Body of pancreas (tissue), 4 donors: ENCODE data around the gene CCDC50. TPM values are rescaled to one million over a fixed set of nuclear protein-coding genes. Genes with fewer than 3 reads are reported as not detected.

Experiments
- ATAC-seq: fragments of 150-250 bp; one replicate; pipeline ENCODE4 v1.9.1; 2016
- DNase-seq, 4 donors: peaks; one replicate each; pipeline ENCODE4 v3.0.0-alpha.2; 2019
- H3K27ac ChIP-seq, 4 donors: fragments of 200-600 bp; sonication (generic); 1 replicate in 3 of 4; 2 replicates in 1 of 4; pipeline versions ENCODE4 v1.5.1 to v1.6.1; 2016 to 2019; ENCODE audit warnings: mild to moderate bottlenecking in 1 of 4, mixed read lengths in 1 of 4, moderate library complexity in 1 of 4
- H3K27me3 ChIP-seq, 2 donors: fragments of 200-600 bp; sonication (generic); one replicate each; pipeline ENCODE4 v1.6.0; 2016; ENCODE audit warnings: mild to moderate bottlenecking in 1 of 2
- H3K36me3 ChIP-seq, 2 donors: fragments of 200-600 bp; sonication (generic); replicated peaks in 1 of 2; 2 replicates each; pipeline ENCODE4 v1.5.1; 2016; ENCODE audit warnings: low read depth in 2 of 2; ENCODE audit not compliant: insufficient read depth in 1 of 2
- H3K4me1 ChIP-seq: fragments of 200-600 bp; sonication (generic); one replicate; pipeline ENCODE4 v1.6.0; 2016
- H3K4me3 ChIP-seq, 2 donors: fragments of 200-600 bp; sonication (generic); 1 replicate in 1 of 2; 2 replicates in 1 of 2; pipeline ENCODE4 v1.5.1; 2016 to 2019
- H3K9me3 ChIP-seq, 3 donors: fragments of 200-600 bp; sonication (generic); 1 replicate in 2 of 3; 2 replicates in 1 of 3; pipeline ENCODE4 v1.5.1; 2016
- CTCF ChIP-seq, 7 experiments: fragments of 450-650 bp in 4 of 7; fragments of 200-600 bp in 3 of 7; sonication (generic) in 3 of 7; IDR thresholded peaks; one replicate each; pipeline ENCODE4 v1.5.1; 2016 to 2019; ENCODE audit warnings: antibody characterized with exemption in 7 of 7
- POLR2A ChIP-seq, 3 donors: fragments of 450-650 bp; IDR thresholded peaks; one replicate each; pipeline ENCODE4 v1.6.1; 2016; ENCODE audit warnings: antibody characterized with exemption in 3 of 3, mild to moderate bottlenecking in 2 of 3
- WGBS, 2 donors: methylation state at CpG; one replicate each; pipeline ENCODE4 v1.1.5; 2017; 5-methylcytosine and 5-hydroxymethylcytosine counted together
- intact Hi-C: fragments of 100-400 bp; cut with DNase I; formaldehyde crosslinking; loops from one replicate; pipeline ENCODE4 v1.15.1; 2023
- total RNA-seq, 2 donors: library from RNA; depleted of rRNA; stranded (reverse); fragments of >200 nt; gene quantifications; one replicate each; pipeline ENCODE4 v1.1.0, GENCODE V29; 2016

CCDC50 gene
- total RNA-seq, 2 donors from 2014 or later = 51.1 to 89.3 TPM

- H3K27me3 ChIP-seq = no peaks in the 10 kb centered on the region
- no peak overlapping the region for H3K27ac ChIP-seq
- H3K9me3 ChIP-seq = no peaks in the 10 kb centered on the region
- H3K4me3 ChIP-seq = no peak overlapping the region
- no peaks in the 10 kb centered on the region for H3K36me3 ChIP-seq
- DNase-seq (no peak), ATAC-seq (no peak)
- intact Hi-C loops = no loop called here
- WGBS, 2 donors = 72 to 84% methylated on average over 3 of the region's 3 CpGs
- no peaks in the 10 kb centered on the region for H3K4me1 ChIP-seq
- TF ChIP-seq CTCF (IDR thresholded peaks at IDR 0.05) (no peak), POLR2A (IDR thresholded peaks at IDR 0.05) (no peak)
Measured at GRCh38 chr3:191444569-191444968, 115.4 kb downstream of the CCDC50 start.

Other genes with a start within 250 kb of the CCDC50 start
- not detected for gene OSTN, start 130.2 kb upstream of the CCDC50 start, total RNA-seq
- not detected for gene UTS2B, start 1.1 kb downstream of the CCDC50 start, total RNA-seq
- gene PYDC2, start 131.8 kb downstream of the CCDC50 start, total RNA-seq = not detected